Measurements from ENCODE around the gene ARPP19. TPM values are rescaled to one million over a fixed set of nuclear protein-coding genes. Genes with fewer than 3 reads are reported as not detected.
A peak's percentile ranks its signal among the peaks of the same experiment; 100 is the strongest.
"Not testable (repeated sequence)": the region's sequence is repeated elsewhere in the genome, so short reads cannot be mapped to it uniquely, and the experiment has no call there.

ARPP19 gene
- total RNA-seq, 6 experiments from 2014 or later: 116 to 142 (median 126) TPM

DNA sequence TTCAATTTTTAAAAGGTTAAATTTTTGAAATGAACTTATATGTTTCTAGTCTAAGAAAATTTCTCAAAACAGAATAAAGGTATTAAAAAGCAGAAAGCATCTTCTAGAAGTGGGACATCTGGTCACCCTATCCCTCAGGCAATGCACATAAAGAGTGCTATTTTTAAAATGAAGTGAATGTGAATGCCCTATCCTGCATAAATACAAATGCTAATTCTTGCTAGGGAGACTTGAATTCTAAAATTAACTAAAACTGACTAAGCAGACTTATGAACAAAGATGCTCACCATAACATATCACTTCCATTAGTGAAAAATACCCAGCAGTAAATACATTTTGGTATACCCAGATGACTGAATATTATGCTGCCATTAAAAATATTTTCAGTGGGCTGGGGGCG, 51.8 kb downstream of the ARPP19 start:
- TF ChIP-seq CTCF (IDR thresholded peaks at IDR 0.05): no peak
- Mint-ChIP-seq H3K9me3 (no peaks in the 10 kb centered on the region), H3K4me1 (ENCODE audit: low read depth) (peaks cover 27% of the 10 kb centered on the region), H3K36me3 (ENCODE audit: low read depth) (0 out of 2 replicates have a peak, but pooled peaks cover 4% of the 10 kb centered on the region), H3K27ac (no peak overlapping the region), H3K27me3 (ENCODE audit: insufficient read depth) (no peaks in the 10 kb centered on the region; the same call in 1 of the 2 replicates), H3K4me3 (no peak overlapping the region)
- DNase-seq: no peak

GRCh38 chr15:52515343-52515742, 53.5 kb downstream of the ARPP19 start:
- no peaks in the 10 kb centered on the region for H3K9me3 Mint-ChIP-seq
- peaks cover 30% of the 10 kb centered on the region for H3K4me1 Mint-ChIP-seq (ENCODE audit: low read depth)
- H3K27me3 Mint-ChIP-seq (ENCODE audit: insufficient read depth): no peaks in the 10 kb centered on the region; the same call in 1 of the 2 replicates
- H3K36me3 Mint-ChIP-seq (ENCODE audit: low read depth): no peaks in the 10 kb centered on the region
- DNase-seq: no peak
- H3K4me3 Mint-ChIP-seq: no peak overlapping the region
- H3K27ac Mint-ChIP-seq: no peak overlapping the region
- no peak for TF ChIP-seq CTCF (IDR thresholded peaks at IDR 0.05)

GRCh38 chr15:52514482-52514881, 54.3 kb downstream of the ARPP19 start:
- Mint-ChIP-seq H3K27ac (no peak overlapping the region), H3K4me3 (no peak overlapping the region), H3K36me3 (ENCODE audit: low read depth) (no peaks in the 10 kb centered on the region), H3K27me3 (ENCODE audit: insufficient read depth) (no peaks in the 10 kb centered on the region; the same call in 1 of the 2 replicates), H3K4me1 (ENCODE audit: low read depth) (peaks cover 37% of the 10 kb centered on the region), H3K9me3 (no peaks in the 10 kb centered on the region)
- no peak for TF ChIP-seq CTCF (IDR thresholded peaks at IDR 0.05)
- DNase-seq: no peak

DNA sequence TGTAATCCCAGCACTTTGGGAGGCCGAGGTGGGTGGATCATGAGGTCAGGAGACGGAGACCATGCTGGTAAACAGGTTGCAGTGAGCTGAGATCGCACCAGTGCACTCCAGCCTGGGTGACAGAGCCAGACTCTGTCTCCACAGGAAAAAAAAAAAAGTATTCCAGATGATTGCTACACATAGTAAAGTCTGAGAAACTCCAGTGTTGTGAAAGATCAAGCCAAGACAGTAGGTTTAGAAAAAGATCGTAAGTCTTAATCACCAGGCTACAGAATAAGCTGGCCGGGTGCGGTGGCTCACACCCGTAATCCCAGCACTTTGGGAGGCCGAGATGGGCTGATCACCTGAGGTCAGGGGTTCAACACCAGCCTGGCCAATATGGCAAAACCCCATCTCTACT, 56.0 kb downstream of the ARPP19 start:
- not testable (repeated sequence) for DNase-seq; H3K36me3 Mint-ChIP-seq (ENCODE audit: low read depth); H3K27me3 Mint-ChIP-seq (ENCODE audit: insufficient read depth); H3K27ac Mint-ChIP-seq; H3K9me3 Mint-ChIP-seq; H3K4me3 Mint-ChIP-seq
- peaks cover 35% of the 10 kb centered on the region for H3K4me1 Mint-ChIP-seq (ENCODE audit: low read depth)

DNA sequence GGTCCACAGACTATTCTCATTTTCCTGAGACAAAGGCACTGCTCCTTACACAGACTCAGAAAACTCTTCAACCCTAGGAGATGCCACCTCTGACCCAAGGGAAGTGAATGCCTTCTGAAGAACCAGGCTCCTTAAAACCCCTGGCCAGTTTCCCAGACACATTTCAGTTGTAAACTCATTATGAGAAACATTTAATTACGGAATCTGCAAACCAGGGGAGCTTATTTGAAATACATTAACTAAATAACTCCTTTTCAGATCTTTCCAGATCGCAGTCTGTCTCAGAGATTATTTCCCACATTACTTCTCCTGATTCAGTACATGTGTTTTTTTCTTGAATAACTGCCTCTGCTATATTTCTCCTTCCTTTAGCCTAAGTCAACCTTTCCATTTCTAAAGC, 57.7 kb downstream of the ARPP19 start:
- no peak for DNase-seq
- no peak for TF ChIP-seq CTCF (IDR thresholded peaks at IDR 0.05)
- H3K27ac Mint-ChIP-seq: peak overlapping the region; percentile 37; the same call in 1 of the 2 replicates
- no peaks in the 10 kb centered on the region for H3K36me3 Mint-ChIP-seq (ENCODE audit: low read depth)
- no peaks in the 10 kb centered on the region for H3K9me3 Mint-ChIP-seq
- no peak overlapping the region for H3K4me3 Mint-ChIP-seq
- peaks cover 40% of the 10 kb centered on the region for H3K4me1 Mint-ChIP-seq (ENCODE audit: low read depth)
- H3K27me3 Mint-ChIP-seq (ENCODE audit: insufficient read depth): no peaks in the 10 kb centered on the region

- H3K27me3 Mint-ChIP-seq (ENCODE audit: insufficient read depth): no peaks in the 10 kb centered on the region; the same call in 1 of the 2 replicates
- H3K9me3 Mint-ChIP-seq: no peaks in the 10 kb centered on the region
- H3K4me3 Mint-ChIP-seq: no peak overlapping the region
- H3K36me3 Mint-ChIP-seq (ENCODE audit: low read depth): no peaks in the 10 kb centered on the region
- no peak for DNase-seq
- H3K27ac Mint-ChIP-seq: peak overlapping the region; percentile 27; the same call in 1 of the 2 replicates
- H3K4me1 Mint-ChIP-seq (ENCODE audit: low read depth): peaks cover 47% of the 10 kb centered on the region
- TF ChIP-seq CTCF (IDR thresholded peaks at IDR 0.05): no peak
Measured at GRCh38 chr15:52509500-52510245, 59.2 kb downstream of the ARPP19 start.

Data from HFFc6 (cell line).